GM19463 (cell line): ENCODE results near the gene AQP7.
"Not testable (repeated sequence)": the region's sequence is repeated elsewhere in the genome, so short reads cannot be mapped to it uniquely, and the experiment has no call there.

Source experiments
- ATAC-seq: cut with Tn5 transposase; IDR thresholded peaks from one replicate; pipeline ENCODE4 v1.9.1; 2021; ENCODE audit warnings: mild to moderate bottlenecking, moderate library complexity; ENCODE audit not compliant: unreplicated experiment

The AQP7 gene

DNA sequence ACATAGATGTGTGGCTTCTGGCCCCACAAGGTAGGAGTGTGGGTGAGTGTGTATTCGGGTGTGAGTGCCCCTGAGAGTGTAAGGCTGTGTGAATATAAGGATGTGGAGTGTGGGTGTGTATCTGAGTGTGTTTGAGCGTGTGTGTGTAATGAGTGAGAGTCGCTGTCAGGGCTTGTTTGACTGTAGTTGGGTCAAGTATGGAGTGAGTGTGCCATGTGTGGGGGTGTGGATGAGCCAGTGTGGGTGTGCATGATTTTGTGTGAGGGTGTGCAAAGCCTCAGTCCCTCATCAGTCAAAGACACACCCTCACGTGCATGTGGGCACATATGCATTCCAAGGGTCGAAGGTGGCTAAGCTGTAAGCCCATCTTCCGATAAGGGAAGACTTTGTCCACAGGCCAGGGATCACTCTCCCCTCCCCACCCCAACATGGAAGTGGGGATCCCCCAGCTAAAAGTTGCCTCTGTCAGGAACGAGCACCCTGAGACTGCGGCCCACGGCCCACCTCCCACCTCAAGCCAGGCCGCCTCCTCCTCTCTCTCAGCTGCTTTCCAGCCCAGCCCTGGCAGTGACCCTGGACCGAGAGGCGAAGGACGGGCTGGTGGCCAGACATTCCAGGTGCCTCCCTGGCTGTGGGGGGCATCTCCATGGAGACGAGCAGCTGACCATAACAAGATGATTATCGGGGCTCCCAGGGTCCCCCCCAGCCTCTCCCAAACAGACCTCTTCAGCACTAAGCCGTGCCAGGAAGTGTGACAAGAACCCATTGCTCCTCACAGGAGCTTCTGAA is 32.1 kb upstream of the AQP7 start:
- ATAC-seq, result no peak

GRCh38 chr9:33433871-33434270 is 31.5 kb upstream of the AQP7 start:
- no peak for ATAC-seq

DNA sequence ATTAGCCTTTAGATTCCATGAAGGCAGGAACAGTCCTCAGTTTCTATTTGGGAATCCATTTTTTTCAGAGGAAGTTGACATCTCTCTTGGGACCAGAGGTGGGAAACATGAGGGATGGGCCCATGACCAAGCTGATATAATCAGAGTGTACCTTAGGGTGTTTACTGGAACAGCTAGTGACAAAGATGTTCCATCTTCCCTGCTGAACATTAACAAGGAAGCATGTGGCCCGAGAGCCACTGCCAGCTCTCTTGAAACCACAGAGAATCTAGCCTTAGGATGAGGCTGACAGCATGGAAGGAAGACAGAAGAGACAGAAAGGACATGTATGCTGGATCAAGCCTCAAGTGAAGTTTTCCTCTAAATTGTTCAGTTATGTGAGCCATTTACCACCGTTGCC is 29.1 kb upstream of the AQP7 start:
- ATAC-seq, result no peak

DNA sequence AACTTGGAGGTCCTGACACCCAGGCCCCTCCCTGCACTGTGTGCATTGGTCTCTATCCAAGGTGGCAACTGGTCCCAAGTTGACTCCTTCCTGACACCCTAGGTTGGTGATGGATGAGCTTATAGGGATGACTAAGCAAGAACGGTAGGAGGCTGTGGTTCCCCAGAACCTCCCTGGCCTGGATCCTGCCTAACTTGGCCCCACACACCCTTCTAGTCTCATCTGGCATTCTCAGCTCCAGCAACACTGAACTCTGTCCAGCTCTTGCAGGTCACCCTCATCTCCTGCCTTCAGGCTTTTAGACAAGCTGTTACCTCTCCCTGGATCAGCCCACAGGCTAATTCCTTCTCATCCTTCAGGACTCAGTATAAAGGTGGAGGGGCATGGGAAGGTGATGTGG is 28.6 kb upstream of the AQP7 start:
- no peak for ATAC-seq

DNA sequence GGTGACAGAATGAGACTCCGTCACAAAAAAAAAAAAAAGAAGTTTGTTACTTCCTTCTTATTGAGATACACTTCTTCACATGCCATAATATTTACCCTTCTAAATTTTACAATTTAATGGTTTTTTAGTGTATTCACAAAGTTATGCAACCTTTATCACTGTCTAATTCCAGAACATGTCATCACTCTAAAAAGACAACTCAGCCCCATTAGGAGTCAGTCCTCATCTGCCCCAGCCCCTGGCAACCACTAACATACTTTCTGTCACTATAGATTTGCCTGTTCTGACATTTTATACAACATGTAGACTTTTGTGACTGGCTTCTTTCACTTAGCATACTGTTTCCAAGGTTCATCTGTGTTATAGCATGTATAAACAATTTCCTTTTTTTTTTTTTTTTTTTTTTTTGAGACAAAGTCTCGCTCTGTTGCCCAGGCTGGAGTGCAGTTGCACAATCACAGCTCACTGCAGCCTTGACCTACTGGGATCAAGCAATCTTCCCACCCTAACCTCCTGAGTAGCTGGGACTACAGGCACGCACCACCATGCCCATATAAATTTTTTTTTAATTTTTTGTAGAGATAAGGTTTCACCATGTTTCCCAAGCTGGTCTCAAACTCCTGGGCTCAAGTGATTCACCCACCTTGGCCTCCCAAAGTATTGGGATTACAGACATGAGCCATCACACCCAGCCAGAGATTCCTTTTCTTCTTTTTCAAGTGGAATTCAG is 27.1 kb upstream of the AQP7 start:
- no peak for ATAC-seq

DNA sequence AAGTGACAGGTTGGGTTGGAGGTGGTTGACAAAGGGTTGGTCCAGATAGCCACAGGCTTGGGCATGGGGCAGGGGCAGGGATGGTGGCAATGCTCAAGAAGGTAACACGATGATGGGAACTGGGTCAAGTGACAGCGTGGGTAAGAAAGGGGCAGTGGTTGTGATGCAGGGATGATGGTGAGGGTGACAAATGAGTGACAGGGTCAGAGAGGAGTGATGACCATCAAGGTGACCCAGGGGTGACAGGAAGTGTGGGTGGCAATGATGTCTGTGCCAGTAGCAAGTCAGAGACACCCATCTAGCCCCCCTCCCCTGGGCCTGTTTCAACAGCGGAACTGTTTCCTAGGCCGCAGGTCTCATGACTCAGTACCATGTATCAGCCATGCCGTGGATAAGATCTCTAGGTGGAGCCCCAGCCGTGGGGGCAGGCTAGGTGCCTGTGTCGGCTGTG is 24.5 kb upstream of the AQP7 start:
- ATAC-seq, result no peak

GRCh38 chr9:33425128-33425533 is 22.8 kb upstream of the AQP7 start:
- no peak for ATAC-seq

DNA sequence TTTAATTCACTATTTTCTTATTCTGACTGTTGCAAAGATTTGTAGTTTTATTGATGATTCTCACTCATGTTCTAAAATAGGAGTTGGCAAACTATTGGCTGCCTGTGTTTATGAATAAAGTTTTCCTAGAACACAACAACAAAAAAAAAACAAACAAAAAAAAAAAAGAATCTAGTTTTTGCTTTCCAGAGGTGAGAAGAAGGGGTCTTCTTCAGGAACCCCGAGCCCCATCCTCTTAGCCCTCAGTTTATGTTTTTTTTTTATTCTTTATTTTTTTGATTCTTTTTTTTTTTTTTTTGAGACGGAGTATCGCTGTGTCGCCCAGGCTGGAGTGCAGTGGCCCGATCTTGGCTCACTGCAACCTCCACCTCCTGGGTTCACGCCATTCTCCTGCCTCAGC is 22.1 kb upstream of the AQP7 start:
- ATAC-seq, result not testable (repeated sequence)

DNA sequence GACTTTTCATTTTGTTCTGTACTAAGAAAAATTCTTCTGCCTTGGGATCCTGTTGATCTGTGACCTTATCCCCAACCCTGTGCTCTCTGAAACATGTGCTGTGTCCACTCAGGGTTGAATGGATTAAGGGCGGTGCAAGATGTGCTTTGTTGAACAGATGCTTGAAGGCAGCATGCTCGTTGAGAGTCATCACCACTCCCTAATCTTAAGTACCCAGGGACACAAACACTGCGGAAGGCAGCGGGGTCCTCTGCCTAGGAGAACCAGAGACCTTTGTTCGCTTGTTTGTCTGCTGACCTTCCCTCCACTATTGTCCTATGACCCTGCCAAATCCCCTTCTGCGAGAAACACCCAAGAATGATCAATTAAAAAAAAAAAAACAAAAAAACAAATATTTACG is 21.7 kb upstream of the AQP7 start:
- not testable (repeated sequence) for ATAC-seq

DNA sequence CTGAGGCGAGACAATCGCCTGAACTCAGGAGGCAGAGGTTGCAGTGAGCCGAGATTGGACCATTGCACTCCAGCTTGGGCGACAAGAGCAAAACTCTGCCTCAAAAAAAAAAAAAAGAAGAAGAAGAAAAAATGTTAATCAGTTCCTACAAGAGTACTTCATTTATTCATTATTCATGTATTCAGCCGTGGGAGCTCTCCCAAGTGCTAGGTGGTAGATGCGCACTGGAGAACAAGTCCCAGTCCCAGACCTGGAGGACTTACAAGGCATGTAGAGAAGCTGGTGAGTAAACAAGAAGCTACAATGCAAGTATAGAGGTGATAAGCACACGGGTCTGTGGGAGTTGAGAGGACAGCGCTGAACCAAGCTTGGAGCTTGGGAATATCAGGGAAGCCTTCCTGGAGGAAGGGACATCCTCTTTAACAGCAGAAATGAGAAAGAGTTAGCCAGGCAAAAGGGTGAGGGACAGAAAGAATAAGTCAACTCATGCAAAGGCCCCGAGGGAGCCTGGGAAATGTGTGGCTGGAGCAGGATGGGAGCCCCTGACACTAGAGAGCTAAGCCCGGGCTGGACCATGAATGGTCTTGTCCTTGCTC is 17.4 kb upstream of the AQP7 start:
- no peak for ATAC-seq

GRCh38 chr9:33418090-33418489 is 15.7 kb upstream of the AQP7 start:
- ATAC-seq, result no peak

DNA sequence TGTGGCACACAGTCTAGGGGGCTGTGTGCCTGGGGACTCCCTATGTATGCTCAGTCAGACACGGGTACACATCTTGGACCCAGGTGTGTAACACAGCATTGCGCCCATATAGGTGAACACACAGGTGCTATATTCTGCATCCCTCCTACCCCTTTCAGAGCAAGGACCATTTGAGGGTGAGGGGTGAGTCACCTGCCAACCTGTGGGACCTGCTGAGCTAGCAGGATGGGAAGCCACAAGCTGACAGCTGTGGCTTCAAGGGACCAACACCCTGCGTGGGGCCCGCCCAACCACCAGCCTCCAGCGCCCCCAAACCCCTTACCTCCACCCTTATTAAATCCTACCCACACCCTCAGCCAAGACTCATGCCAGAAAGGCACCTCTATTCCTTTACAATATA is 14.6 kb upstream of the AQP7 start:
- ATAC-seq, result no peak

GRCh38 chr9:33415501-33416038 is 13.2 kb upstream of the AQP7 start:
- ATAC-seq, result peak; percentile 67

- ATAC-seq, result no peak
These were observed 12.6 kb upstream of the AQP7 start for GRCh38 chr9:33414889-33415500.

- ATAC-seq, result no peak
These were observed 11.9 kb upstream of the AQP7 start for GRCh38 chr9:33414268-33414667.

- no peak for ATAC-seq
These were observed 5.7 kb upstream of the AQP7 start for GRCh38 chr9:33408087-33408486.

DNA sequence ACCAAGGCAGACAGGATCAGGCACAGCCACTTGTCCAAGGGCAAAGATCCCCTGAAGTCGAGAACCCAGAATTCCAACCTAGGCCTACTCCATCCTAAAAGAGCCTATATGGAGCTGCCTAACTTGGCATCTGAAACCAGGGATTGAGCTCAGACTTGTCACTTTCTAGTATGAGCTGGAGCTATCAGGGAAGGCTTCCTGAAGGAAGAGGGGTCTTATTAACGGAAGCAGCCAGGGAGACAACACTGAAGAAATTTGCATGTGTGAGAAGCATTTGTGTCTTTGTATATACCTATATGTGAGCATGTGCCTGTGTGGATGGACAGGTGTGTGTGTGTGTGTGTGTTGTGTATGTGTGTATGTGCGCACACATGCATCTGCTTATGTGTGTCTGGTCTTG is 4.7 kb upstream of the AQP7 start:
- ATAC-seq, result no peak

DNA sequence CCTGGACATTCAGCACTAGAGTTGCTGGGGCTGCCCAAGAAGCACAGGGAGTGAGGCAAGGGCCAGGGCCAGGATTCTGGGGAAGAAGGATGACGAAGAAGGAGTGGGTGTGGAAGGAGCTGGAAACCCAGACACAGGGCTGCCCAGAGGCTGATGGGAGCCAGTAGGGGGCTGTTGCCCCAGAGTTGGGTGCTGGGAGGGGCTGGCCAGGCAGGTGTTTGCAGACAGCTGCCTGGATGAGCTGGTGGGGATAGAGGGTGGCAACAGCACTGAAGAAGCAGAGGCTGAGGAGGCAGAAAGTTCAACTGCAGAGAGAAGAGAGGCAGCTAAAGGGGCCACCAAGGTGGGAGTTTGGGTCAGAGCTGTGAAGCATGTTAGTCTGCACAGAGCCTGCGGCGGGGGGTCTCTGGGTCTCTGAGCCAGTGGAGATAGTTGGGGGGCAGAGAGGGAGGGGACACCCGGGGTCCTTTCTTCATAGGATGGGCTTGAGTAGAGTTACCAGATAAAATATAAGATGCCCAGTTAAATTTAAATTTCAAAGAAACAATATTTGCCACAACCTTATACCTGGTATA is 2.5 kb upstream of the AQP7 start:
- no peak for ATAC-seq

DNA sequence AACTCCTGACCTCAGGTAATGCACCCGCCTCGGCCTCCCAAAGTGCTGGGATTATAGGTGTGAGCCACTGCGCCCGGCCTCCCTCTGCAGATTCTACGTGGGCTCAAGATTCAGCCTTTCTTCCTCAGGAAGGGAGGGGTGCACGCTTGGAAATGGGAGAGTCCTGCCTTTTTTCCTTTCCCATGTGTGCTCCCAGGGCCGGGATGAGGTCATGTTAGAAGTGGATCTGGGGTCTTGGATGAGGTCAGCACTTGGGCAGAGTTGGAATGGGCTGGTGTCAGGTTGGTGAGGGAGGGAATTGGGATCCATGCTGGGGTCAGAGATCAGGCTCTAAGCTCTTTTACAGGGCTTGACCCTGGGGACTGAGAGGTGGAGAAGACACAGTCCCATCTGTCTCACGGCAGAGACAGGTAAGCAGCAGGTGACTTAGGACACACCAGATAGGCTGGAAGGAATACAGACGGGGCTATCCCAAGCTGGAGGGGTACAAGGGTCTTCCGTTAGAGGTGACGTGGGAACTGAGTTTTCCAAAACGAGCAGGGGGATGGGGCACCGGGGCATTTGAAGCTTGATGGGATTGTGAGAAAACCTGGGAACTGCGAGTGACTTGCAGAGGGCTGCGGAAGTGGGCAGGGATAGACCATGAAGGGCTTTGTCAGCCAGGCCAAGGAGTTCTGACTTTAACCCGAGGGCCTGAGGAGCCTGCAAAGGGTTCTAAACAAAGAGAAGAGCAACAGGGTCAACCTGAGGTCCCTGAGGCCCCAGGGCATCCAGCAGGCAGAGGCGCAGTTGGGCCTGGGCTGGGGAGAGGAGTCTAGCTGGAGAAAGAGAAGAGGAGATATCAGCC is 1.8 kb upstream of the AQP7 start:
- ATAC-seq, result no peak

DNA sequence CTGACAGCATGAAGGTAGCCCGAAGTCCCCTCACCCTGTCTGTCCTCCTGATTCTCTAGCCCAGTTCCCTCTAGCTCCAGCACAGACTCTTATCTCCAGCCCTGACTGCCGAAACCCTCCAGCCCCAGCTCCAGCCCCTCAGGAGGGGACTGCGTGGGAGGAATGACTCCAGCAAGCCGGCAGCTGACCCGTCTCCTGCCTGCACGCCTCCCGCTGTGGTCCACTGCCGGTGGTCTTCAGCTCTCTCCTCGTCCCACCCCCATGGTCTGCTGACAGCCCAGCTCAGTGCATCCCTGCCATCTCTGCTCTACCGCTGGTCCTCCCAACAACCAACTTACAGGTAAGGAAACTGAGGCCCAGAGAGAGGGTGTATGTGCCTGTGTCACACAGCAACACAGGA is 559 bp downstream of the AQP7 start:
- ATAC-seq, result not testable (repeated sequence)
